Progenitor cell of endocrine pancreas (in vitro differentiated cells): ENCODE results near the gene NAV2. TPM values are rescaled to one million over a fixed set of nuclear protein-coding genes. Genes with fewer than 3 reads are reported as not detected.

Experiments used
- DNase-seq: peaks from one replicate; pipeline ENCODE4 v3.0.0; 2021; ENCODE audit warnings: low spot score; ENCODE audit not compliant: unreplicated experiment
- H3K27ac Mint-ChIP-seq: 2 replicates; pipeline ENCODE4 v1.8.0; 2021; ENCODE audit warnings: mild to moderate bottlenecking, moderate library complexity, mixed read lengths
- H3K27me3 Mint-ChIP-seq: 2 replicates; pipeline ENCODE4 v1.8.0; 2021; ENCODE audit warnings: mixed read lengths
- H3K36me3 Mint-ChIP-seq: 2 replicates; pipeline ENCODE4 v1.8.0; 2022; ENCODE audit warnings: mixed read lengths; ENCODE audit not compliant: insufficient read depth
- H3K4me1 Mint-ChIP-seq: 2 replicates; pipeline ENCODE4 v1.8.0; 2021; ENCODE audit warnings: low read depth, mixed read lengths
- H3K4me3 Mint-ChIP-seq: 2 replicates; pipeline ENCODE4 v1.8.0; 2021; ENCODE audit warnings: low read depth, mild to moderate bottlenecking, moderate library complexity, mixed read lengths
- H3K9me3 Mint-ChIP-seq: 2 replicates; pipeline ENCODE4 v1.8.0; 2021; ENCODE audit warnings: low read depth, mixed read lengths
- CTCF ChIP-seq: fragments of 200-600 bp; sonication (generic); IDR thresholded peaks from one replicate; pipeline ENCODE4 v1.5.0; 2021; ENCODE audit warnings: antibody characterized with exemption, mild to moderate bottlenecking; ENCODE audit not compliant: unreplicated experiment
- total RNA-seq: library from RNA; stranded (reverse); gene quantifications from 2 replicates; pipeline ENCODE4 v1.2.1, GENCODE V29; 2021

NAV2 gene
- total RNA-seq, 1 donor from 2014 or later: 88.3 TPM

GRCh38 chr11:19734171-19734570 lies 21.5 kb downstream of the NAV2 start:
- DNase-seq: no peak
- Mint-ChIP-seq H3K27me3 (peaks cover 28% of the 10 kb centered on the region), H3K9me3 (no peaks in the 10 kb centered on the region), H3K4me1 (no peaks in the 10 kb centered on the region), H3K36me3 (no peaks in the 10 kb centered on the region), H3K4me3 (no peak overlapping the region), H3K27ac (no peak overlapping the region)
- no peak for TF ChIP-seq CTCF

GRCh38 chr11:19735157-19735908 lies 22.7 kb downstream of the NAV2 start:
- Mint-ChIP-seq H3K27ac (no peak overlapping the region), H3K36me3 (no peaks in the 10 kb centered on the region), H3K4me1 (peaks cover 9% of the 10 kb centered on the region), H3K27me3 (peaks cover 26% of the 10 kb centered on the region), H3K9me3 (no peaks in the 10 kb centered on the region), H3K4me3 (no peak overlapping the region)
- TF ChIP-seq CTCF: no peak
- no peak for DNase-seq

GRCh38 chr11:19735909-19736498 lies 23.4 kb downstream of the NAV2 start:
- no peak overlapping the region for H3K4me3 Mint-ChIP-seq
- H3K36me3 Mint-ChIP-seq: no peaks in the 10 kb centered on the region
- H3K4me1 Mint-ChIP-seq: peaks cover 12% of the 10 kb centered on the region
- H3K27me3 Mint-ChIP-seq: peaks cover 26% of the 10 kb centered on the region
- no peak overlapping the region for H3K27ac Mint-ChIP-seq
- H3K9me3 Mint-ChIP-seq: no peaks in the 10 kb centered on the region
- no peak for TF ChIP-seq CTCF
- no peak for DNase-seq

- no peak for TF ChIP-seq CTCF
- Mint-ChIP-seq H3K4me1 (peaks cover 12% of the 10 kb centered on the region), H3K27me3 (peaks cover 26% of the 10 kb centered on the region), H3K4me3 (no peak overlapping the region), H3K36me3 (no peaks in the 10 kb centered on the region), H3K27ac (no peak overlapping the region), H3K9me3 (no peaks in the 10 kb centered on the region)
- no peak for DNase-seq
These were observed 24.2 kb downstream of the NAV2 start for GRCh38 chr11:19736831-19737230.

GRCh38 chr11:19737575-19737974 lies 24.9 kb downstream of the NAV2 start:
- TF ChIP-seq CTCF: no peak
- H3K27me3 Mint-ChIP-seq: peaks cover 26% of the 10 kb centered on the region
- H3K27ac Mint-ChIP-seq: no peak overlapping the region
- no peak for DNase-seq
- no peaks in the 10 kb centered on the region for H3K9me3 Mint-ChIP-seq
- H3K4me3 Mint-ChIP-seq: no peak overlapping the region
- peaks cover 12% of the 10 kb centered on the region for H3K4me1 Mint-ChIP-seq
- no peaks in the 10 kb centered on the region for H3K36me3 Mint-ChIP-seq
